HG03025 (cell line): ENCODE data around the gene ASB2.
A peak's percentile ranks its signal among the peaks of the same experiment; 100 is the strongest.

Source experiments
- ATAC-seq: cut with Tn5 transposase; IDR thresholded peaks from one replicate; pipeline ENCODE4 v1.9.1; 2021; ENCODE audit warnings: mild to moderate bottlenecking, moderate library complexity; ENCODE audit not compliant: unreplicated experiment, low FRiP score

ASB2 gene

DNA sequence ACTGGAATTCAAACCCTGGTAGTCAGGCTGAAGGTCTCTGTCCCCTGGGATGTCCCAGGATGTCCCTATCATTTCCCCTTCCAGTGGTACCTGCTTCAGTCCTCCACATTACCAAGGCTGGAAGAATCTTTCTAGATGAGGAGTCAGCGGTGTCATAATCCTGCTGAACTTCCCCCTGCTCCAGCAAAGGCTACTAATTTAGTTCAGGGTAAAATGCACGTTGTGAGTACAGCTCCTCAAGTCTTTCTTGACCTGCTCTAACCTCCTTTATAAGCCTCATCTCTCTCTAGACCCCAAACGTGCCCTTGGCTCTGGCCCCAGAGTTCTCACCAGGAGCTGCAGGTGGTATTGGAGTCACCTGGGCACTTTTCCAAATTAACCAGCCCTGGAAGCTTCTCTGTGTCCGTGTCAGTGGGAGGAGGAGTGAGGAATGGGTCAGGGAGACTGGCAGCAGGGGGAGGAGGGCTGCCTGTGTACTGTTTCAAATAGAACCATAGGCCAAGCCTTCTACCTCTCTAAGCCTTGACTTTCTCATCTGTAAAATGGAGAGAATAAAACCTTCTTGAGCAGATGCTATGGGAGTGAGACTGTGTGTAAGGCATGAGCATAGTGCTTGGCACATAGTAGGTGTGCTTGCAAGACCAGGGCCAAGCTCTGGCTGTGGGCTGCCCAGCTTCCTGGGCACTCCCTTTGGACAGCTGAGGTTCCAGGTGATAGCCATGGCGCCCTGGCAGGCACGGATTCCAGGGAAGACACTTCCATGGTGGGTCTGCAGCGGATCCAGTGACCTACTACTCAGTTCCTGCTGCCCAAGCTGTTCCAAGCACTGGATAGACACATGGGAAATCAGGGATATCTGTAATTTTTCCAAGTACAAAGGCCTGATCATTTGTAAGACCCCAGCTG is 24.5 kb downstream of the ASB2 start:
- ATAC-seq, result no peak

DNA sequence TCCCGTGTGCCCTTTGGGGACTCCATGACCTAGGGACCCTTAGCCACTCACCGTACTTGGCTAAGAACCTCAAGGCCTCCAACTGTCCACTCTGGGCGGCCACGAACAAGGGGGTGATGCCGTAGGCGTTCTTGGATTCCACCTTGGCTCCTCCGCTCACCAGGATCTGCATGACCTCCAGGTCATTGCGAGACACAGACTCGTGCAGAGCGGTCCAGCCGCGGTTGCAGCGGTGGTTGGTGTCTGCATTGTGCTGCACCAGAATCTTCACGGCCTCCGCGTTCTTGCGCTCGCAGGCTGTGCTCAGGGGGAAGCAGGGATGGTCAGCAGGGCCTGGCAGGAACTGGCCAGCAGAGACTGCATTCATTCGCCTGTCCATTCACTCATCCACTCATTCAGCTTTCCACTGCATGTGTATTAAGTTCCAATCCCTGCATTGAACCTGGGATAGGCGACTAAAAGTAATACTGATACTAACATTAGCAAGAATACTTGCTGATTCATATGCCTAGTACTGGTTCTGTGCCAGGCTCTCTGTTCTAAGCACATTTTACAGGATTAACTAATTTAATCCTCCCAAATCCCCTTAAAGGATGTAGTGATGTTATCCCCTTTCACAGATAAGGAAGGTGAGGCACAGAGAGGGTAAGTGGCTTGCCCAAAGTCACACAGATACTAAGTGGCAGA is 25.3 kb downstream of the ASB2 start:
- no peak for ATAC-seq

DNA sequence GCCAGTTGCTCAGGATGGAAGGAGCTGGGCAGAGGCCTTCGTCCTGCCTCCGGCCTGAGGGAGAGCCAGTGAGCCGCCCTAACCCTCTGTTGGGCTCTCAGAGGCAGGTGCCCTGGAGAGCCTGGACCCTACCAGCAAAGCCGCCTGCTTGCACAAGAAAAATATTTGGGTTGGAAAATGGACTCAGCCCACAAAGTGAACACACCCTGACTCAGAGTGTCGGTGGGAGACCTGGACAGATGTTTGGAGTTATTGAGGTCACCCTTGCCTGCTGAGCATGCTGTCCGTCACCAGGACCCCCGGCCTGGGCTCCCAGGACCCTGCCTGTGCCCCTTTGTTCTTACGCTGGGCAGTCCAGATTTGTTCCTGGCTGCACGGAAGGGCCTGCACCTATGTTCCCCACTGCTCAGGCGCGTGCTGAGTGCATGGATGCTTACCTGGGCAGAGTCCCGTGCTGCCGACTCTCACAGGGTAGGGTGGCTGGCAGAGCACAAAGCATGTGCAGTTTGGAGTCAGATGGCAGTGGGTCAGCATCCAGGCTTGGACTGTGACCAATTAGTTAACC is 26.8 kb downstream of the ASB2 start:
- ATAC-seq, result no peak

DNA sequence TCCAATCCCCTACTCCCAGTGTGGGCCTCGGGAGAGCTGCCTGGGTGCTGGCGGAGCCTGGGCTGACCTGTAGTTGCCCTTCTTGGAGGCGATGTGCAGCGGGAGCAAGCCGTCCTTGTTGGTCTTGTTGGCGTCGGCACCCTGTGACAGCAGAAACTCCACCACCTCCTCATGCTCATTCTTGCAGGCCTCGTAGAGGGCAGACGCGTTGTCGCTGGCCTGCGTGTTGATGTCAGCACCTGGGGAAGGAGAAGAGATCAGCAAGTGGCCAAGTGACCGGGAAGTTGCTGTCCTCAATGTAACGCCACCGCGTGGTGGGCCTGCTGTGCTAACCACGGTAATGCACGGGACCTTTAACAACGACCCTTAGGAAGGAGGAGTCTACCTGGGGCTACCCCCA is 29.1 kb downstream of the ASB2 start:
- ATAC-seq, result no peak

DNA sequence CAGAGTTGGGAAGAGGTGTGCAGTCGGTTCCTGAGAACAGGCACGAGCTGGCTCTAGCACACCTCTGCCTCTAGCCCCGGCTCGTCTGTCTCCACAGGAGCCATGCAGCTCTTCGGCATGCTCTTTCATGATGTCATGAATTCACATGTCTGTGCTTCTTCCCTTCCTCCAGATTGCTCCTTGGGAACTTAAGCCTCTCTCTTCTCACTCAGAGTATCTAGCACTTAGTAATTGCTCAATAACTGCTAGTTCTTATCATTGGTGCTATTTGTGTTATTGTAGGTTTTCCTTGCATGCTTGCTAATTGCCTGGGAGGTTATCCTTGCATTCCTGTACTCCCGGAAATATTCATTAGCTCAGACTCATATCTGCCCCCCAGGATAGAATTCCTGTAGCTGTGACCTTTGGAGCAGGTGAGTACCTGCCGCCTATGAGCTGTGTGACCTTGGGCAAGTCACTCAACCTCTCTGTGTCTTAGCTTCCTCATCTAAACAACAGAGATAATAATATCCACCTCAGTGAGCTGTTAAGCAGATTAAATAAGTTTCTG is 29.8 kb downstream of the ASB2 start:
- no peak for ATAC-seq

DNA sequence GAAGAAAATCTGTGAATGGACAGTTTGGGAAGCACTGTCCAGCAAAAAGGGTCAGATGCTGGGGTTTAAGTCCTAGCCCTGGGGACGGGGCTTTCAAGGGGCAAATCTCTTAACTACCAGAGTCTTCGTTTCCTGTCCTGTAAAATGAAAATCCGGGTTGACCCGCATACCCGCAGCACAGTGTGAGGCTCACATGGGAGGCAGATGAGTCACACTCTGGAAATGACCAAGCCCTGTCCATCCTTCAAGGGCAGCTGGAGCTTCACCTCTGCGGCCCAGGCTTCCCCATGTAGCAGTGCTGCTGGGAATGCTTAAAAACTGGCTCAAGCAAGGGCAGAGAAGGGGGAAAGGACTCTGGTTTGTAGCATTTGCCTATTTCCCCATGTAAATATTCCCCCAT is 30.3 kb downstream of the ASB2 start:
- no peak for ATAC-seq

DNA sequence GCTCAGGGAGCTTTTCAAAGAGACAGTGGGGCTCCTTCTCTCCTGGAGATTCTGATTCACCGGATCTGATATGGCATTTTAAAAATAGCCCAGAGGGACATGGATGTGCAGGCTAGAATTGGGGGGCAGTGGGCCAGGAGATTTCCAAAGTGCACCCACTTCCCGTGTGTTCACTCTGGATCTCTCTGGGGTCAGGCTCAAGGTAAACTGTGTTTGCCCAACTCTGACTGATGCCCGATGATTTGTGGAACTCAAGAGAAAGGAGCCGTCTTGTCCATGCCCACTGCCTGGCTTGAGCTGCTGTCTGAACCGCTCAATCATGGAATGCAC is 31.3 kb downstream of the ASB2 start:
- ATAC-seq, result no peak

DNA sequence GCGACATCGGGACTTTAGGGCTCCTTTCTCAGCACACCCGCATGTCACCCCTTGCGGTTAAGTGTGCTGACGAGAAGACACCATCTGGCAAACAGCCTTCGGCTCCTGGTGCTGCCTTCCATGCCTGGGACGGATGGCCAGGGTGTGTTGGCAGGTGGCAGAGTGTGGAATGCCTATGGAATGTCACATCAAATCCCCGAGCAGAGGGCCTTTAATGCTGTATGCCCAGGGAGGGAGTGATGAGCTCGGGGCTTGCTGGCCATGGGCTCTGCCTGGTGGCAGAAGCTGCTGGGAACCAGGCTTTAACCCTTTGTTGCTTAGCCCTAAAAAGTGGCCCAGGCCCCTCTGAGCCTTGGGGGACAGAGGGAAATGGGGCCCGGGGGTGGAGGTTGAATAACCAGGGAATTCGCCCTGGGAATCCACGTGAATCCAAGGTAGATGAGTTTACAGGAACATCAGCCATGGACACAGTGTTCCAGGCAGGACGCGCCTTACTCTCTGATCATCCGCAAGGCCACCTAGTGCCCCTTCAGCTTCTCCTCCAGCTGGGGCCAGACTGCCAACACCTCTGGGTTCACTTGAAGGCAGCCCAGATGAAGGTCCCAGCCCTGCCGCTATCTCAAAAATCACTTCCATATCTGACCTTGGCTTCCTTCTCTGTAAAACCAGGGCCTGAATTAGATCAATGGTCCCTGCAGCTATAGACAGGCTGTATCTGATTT is 31.9 kb downstream of the ASB2 start:
- no peak for ATAC-seq

DNA sequence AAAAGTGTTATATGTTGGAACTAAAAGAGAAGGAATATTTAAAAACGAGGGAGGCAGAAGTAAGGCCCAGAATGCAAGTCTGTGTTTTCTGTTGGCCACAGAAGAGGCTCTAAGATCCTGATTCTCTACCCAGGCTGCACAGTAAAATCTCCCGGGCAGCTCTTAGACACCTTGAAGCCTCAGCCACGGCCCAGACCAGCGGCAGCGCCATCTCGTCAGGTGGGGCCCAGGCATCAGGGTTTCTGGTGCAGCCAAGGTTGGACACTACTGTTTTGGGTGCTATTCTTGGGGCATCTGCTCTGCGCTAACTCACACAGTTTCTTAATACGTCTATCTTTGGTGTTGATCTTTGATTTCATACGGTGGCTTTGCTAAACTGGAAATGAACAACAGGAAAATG is 32.4 kb downstream of the ASB2 start:
- no peak for ATAC-seq

DNA sequence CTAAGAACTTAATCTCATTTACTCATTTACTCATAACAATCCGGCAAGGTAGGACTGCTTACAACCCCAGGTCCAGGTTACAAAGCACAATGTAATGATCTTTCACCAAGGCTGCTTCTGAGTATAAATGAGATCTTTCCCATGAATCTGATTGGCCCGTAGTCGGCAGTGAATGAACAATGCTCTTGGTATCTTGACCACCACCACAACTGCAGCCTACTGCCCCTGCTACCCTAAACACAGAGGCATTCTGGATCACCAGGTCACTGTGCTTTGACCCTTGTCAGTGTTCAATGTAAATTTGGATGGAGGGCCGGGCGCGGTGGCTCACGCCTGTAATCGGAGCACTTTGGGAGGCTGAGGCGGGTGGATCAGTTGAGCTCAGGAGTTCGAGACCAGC is 33.3 kb downstream of the ASB2 start:
- ATAC-seq, result no peak

DNA sequence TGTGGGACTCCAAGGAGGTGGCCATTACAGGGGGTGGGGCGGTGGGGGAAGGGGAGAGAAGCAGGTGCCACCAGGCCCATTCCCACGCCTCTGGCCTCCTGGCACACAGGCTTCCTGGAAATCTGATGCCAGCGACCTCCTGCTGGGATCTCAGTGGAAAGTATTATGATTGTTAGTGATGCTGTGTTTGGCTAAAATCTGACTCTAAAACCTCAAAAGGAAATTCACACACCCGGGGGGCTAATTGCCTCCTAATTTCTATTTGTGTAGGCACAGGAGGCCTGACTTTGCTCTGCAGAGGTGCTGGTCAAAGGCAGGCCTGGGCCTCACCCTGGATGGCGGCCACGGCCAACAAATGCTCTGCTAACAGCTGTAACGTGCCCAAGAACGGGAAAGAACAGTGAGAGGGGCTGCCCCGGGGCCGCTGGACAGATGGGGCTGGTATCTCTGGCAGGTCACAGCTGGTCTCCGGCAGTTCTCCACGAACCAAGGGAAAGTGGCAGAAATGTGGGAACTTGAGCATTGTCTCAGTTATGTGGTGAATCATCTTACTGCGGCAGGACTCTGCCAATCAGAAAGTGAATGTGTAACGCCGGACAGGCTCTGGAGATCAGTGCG is 35.0 kb downstream of the ASB2 start:
- no peak for ATAC-seq

DNA sequence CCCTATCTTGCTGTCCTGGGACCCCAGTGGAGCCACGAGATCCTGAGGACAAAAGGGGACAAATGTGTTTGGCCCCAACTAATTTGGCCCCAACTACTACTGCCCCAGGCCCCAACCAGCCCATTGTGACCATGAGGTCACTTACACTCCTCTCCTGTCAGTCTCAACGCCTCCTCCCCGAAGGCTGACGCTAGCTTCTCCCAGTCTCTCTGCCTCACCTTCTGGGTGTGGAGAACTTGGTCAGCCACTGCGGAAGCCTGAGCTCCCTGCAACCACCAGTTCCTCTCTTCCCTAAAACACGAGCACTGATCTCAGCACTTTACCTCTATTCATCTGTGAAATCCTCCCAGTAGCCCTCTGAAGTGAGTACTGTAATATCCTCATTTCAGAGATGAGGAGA is 35.9 kb downstream of the ASB2 start:
- no peak for ATAC-seq

DNA sequence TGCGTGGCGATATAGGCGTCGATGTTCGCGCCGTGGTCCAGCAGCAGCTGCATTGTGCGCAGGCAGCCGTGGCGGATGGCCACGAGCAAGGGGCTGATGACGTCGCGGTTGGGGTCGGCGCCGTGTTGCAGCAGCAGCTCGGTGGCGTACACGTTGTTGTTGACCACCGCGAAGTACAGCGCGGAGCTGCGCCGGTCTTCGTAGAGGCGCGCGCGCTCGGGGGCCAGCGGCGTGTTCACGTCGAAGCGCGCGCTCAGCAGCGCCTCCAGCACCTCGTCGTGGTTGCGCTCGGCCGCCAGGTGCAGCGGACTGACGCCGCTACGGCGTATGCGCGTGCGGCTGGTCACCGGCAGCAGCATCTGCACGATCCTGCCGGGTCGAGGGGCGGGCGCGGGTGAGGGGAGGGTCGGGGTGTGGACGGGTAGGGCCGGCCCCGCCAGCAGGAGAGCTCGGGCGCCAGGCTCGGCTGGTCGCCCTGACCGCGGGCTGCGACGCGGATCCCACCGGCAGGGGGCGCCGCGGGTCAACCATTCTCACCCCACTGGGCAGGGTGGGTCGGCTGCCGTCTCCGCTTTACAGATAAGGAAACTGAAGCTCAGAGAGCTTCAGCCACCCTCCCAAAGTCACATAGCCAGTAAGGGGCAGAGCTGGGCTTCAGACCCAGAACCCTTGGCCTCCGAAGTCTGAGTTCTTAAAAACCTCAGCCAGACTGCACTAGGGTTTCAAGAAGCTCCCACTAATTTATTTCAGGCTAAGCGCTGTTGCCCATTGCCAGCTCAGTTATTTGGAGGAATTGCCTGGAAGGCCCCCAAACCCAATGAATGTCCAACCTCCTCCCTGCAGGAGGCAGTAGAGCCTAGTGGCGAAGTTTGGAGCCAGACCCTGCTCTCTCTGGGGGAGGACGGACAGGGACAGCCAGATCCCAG is 36.8 kb downstream of the ASB2 start:
- peak; percentile 76 for ATAC-seq

DNA sequence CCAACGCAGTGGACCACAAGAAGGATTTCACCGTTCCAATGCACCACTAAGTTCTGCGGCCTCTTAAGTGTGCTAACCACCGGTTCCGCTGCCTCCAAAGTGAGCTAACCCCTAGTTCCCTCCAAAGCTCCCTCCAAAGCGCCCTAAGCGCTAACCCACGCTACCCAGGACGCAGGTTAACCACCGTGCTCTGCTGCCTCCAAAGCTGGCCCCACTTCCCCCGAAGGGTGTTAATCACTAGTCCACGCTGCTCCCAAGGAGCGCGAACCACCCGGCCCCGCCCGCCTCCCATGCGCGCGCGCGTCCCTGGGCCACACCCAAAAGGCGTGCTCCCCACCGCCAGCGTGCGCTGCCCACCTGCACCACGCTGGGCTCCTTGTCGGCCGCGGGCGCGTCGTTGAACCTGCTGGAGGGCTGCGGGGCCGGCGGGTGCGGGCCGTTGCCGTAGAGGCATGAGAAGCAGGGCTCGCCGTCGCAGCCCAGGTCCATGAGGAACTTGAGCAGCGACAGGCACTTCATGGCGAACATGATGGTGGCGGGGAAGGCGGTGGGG is 37.5 kb downstream of the ASB2 start:
- ATAC-seq, result no peak

DNA sequence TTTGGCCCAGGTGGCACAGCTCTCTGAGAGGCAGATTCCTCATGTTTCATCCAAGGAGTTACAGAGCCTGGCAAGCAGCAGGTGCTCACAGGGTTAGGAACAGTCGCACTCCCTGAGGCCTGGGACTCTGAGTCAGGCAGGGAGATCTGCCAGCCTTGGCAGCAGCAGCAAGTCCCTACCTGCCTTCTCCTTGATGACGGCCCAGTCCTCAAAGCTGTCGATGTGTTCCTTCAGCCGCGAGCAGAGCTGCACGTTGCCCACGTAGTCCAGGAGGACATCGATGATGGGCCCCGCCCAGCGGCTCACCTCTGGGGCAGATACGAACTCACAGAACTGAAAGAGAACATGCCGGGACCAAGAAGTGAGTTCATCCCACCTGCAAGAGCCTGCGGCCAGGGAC is 38.9 kb downstream of the ASB2 start:
- ATAC-seq, result no peak

DNA sequence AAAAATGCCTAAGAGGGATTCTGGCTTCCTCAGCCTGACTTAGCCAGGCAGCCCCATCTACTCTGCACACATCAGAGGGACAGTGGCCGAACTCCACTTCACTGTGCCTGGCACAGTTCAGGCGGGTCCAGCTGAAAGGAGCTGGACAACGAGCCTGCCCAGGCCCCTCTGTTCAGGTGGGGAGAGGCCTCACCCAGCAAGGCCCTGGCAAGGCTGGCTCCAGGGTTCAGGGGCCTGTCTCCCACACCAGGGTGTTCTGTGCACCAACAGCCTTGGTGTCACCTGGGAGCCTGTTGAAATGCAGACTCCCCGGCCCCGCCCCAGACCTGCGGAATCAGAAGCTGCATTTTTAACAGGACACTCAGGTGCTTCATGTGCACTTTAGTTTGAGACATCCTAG is 39.4 kb downstream of the ASB2 start:
- no peak for ATAC-seq

DNA sequence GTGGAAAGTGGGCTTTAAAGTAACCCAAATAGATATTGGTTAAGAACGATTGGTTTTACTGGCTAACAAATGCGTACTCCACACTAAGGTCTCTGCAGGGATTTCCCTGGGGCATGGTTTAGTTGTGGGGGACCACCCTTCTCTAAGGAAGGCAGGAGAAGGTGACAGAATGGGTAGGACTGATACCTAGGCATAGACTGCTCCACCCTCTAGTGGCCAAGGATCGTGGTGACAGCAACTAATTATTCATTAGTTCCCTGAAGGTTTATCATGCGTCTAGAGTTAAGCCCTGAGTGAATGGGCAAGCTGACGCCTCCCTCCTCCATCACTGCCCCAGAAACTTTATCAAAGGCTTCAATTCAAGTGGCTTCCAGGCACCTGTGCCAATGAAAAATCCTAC is 40.1 kb downstream of the ASB2 start:
- no peak for ATAC-seq

DNA sequence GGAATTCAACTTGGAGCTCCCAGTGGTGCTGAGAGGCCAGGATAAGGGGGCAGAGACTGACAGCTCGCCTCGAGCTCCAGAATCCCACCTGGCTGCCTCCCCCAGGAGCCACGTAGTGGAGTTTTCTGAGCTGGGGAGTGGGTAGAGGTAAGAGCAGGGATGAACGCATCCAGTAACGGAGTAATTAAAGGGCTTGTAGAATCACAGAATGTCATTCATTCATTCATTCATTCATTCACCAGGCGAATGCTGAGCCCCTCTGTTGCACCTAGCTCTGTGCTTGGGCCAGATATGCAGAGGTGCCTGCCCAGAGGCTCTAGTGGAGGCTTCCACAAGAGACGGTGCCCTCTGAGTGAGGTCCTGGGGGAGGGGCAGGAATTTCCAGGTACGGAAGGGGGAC is 41.2 kb downstream of the ASB2 start:
- no peak for ATAC-seq

DNA sequence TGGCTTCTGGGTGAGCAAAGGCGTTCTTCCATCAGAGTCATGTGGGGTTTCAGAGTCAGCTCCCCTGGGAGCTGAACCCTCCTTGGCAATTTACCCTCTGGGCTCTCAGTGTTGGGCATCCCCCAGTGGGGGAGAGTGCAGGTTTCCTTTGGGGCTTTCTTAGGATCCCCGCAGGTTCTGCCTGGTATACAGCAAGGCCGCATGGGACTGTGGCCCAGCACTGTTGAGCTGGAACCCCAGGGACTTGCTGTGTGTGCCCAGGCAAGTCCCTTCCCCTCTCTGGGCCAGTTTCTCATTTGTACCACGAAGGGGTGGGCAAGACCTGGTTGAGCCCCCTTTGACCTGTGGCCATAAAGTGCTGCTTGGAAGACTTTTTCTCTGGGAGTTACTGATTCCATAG is 43.7 kb downstream of the ASB2 start:
- no peak for ATAC-seq
